Tibial nerve (tissue), 3 donors: Measurements from ENCODE around the gene PDILT.

Source experiments
- POLR2A ChIP-seq, 2 donors: fragments of 450-650 bp; IDR thresholded peaks; one replicate each; pipeline ENCODE4 v1.6.1; 2017; ENCODE audit warnings: antibody characterized with exemption in 2 of 2, mild to moderate bottlenecking in 2 of 2, moderate library complexity in 2 of 2
- TF ChIP-seq, protein P1 (sequence below), 5 experiments: fragments of 200-600 bp in 3 of 5; fragments of 450-650 bp in 2 of 5; sonication (generic) in 3 of 5; IDR thresholded peaks; one replicate each; pipeline ENCODE4 v1.5.1; 2016 to 2019; ENCODE audit warnings: antibody characterized with exemption in 5 of 5, mild to moderate bottlenecking in 3 of 5, moderate library complexity in 2 of 5

DNA sequence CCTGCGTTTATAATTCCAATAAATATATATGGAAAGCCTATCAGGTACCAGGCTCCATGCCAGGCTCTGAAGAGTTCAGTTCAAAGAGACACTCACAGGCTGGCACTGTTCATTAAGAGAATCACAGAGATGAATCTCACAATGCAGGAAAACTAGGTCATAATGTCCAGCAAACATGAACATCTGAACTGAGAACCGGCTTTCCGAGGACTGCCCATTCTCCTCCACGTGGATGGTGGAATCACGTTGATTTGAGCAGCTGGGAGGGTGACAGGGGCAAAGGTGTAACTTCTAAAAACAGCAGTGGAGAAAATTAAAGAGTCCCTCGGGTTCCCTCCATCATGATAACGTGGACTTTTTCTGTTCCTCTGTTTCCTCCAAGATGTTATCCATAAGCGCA, 87.4 kb downstream of the PDILT start:
- TF ChIP-seq, protein P1, sequence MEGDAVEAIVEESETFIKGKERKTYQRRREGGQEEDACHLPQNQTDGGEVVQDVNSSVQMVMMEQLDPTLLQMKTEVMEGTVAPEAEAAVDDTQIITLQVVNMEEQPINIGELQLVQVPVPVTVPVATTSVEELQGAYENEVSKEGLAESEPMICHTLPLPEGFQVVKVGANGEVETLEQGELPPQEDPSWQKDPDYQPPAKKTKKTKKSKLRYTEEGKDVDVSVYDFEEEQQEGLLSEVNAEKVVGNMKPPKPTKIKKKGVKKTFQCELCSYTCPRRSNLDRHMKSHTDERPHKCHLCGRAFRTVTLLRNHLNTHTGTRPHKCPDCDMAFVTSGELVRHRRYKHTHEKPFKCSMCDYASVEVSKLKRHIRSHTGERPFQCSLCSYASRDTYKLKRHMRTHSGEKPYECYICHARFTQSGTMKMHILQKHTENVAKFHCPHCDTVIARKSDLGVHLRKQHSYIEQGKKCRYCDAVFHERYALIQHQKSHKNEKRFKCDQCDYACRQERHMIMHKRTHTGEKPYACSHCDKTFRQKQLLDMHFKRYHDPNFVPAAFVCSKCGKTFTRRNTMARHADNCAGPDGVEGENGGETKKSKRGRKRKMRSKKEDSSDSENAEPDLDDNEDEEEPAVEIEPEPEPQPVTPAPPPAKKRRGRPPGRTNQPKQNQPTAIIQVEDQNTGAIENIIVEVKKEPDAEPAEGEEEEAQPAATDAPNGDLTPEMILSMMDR (IDR thresholded peaks at IDR 0.05) = no peak
- no peak for TF ChIP-seq POLR2A (IDR thresholded peaks at IDR 0.05)
